ENCODE measurements around the gene MED12L.

GRCh38 chr3:151199554-151200438 lies 114.3 kb downstream of the MED12L start:
- no peak for TF ChIP-seq CTCF (IDR thresholded peaks at IDR 0.05)
- no peak for TF ChIP-seq POLR2A (IDR thresholded peaks at IDR 0.05)

Data from gastroesophageal sphincter (tissue), 3 donors.